IMR-90 (cell line): ENCODE results near the gene SELENOT. TPM values are rescaled to one million over a fixed set of nuclear protein-coding genes. Genes with fewer than 3 reads are reported as not detected.
A peak's percentile ranks its signal among the peaks of the same experiment; 100 is the strongest.

Experiments used
- ATAC-seq: fragments of 200-7000 bp; cut with Tn5 transposase; 2 replicates; pipeline ENCODE4 v1.9.1; 2020; ENCODE audit warnings: low read depth, mild to moderate bottlenecking, moderate library complexity
- BruUV-seq: library from RNA; stranded (reverse); fragments of 400-500 nt; replicated peaks from 2 replicates; lab custom pipeline; 2021; lab: Mats Ljungman, UMichigan
- CTCF ChIA-PET: fragments of 300-600 bp; formaldehyde crosslinking; extraction: SDS; loops from one replicate; lab custom pipeline; 2021; ENCODE audit warnings: antibody characterized with exemption; lab: Yijun Ruan, JAX
- POLR2A ChIA-PET: fragments of 300-600 bp; sonication (Branson Sonifier 250); formaldehyde crosslinking; loops from one replicate; lab custom pipeline; 2022; ENCODE audit warnings: antibody characterized with exemption; ENCODE audit not compliant: unreplicated experiment; lab: Charles Lee
- DNase-seq: peaks from one replicate; pipeline ENCODE4 v3.0.0; 2013
- H2AFZ ChIP-seq: replicated peaks from 2 replicates; pipeline ENCODE3; 2013; ENCODE audit warnings: low read length, mild to moderate bottlenecking; ENCODE audit not compliant: poor library complexity
- H2AK5ac ChIP-seq: 2 replicates; pipeline ENCODE4 v1.6.1; 2013; ENCODE audit warnings: low read depth, low read length, inconsistent platforms
- H2AK9ac ChIP-seq: replicated peaks from 2 replicates; pipeline ENCODE3; 2013; ENCODE audit warnings: mild to moderate bottlenecking, low read depth, low read length, moderate library complexity; ENCODE audit not compliant: poor library complexity
- H2BK120ac ChIP-seq: 2 replicates; pipeline ENCODE4 v1.6.1; 2013; ENCODE audit warnings: low read depth, low read length, inconsistent platforms
- H2BK15ac ChIP-seq: 3 replicates; pipeline ENCODE4 v1.6.1; 2013; ENCODE audit warnings: low read depth, low read length, inconsistent platforms
- H2BK20ac ChIP-seq: 2 replicates; pipeline ENCODE4 v1.6.1; 2013; ENCODE audit warnings: low read depth, mild to moderate bottlenecking, inconsistent platforms, low read length, moderate library complexity
- H2BK5ac ChIP-seq: 2 replicates; pipeline ENCODE4 v1.6.1; 2013; ENCODE audit warnings: mild to moderate bottlenecking, low read depth, low read length, inconsistent platforms; ENCODE audit not compliant: poor library complexity, severe bottlenecking
- H3K14ac ChIP-seq: replicated peaks from 2 replicates; pipeline ENCODE4 v1.6.1; 2013; ENCODE audit warnings: low read depth, low read length, inconsistent platforms
- H3K18ac ChIP-seq: 2 replicates; pipeline ENCODE4 v1.6.1; 2013; ENCODE audit warnings: low read depth, low read length, control low read depth
- H3K23ac ChIP-seq: 2 replicates; pipeline ENCODE4 v1.6.1; 2013; ENCODE audit warnings: low read depth, low read length, inconsistent platforms
- H3K27ac ChIP-seq: 2 replicates; pipeline ENCODE4 v1.5.1; 2013; ENCODE audit warnings: mild to moderate bottlenecking, control low read depth, low read length; ENCODE audit not compliant: insufficient read depth
- H3K27me3 ChIP-seq: 2 replicates; pipeline ENCODE4 v1.6.1; 2013; ENCODE audit warnings: low read length; ENCODE audit not compliant: control insufficient read depth, insufficient read depth
- H3K36me3 ChIP-seq: 2 replicates; pipeline ENCODE4 v1.6.1; 2013; ENCODE audit warnings: low read length, mixed read lengths; ENCODE audit not compliant: control insufficient read depth, insufficient read depth
- H3K4ac ChIP-seq: 2 replicates; pipeline ENCODE4 v1.6.1; 2013; ENCODE audit warnings: low read depth, low read length, inconsistent platforms
- H3K4me1 ChIP-seq: 2 replicates; pipeline ENCODE4 v1.6.1; 2013; ENCODE audit warnings: low read length, mixed read lengths; ENCODE audit not compliant: control insufficient read depth, insufficient read depth
- H3K4me2 ChIP-seq: 2 replicates; pipeline ENCODE4 v1.6.1; 2013; ENCODE audit warnings: low read depth, mild to moderate bottlenecking, control low read depth, low read length, moderate library complexity
- H3K4me3 ChIP-seq: 2 replicates; pipeline ENCODE4 v1.5.1; 2013; ENCODE audit warnings: low read depth, mild to moderate bottlenecking, control low read depth, low read length, moderate library complexity; ENCODE audit not compliant: insufficient read depth
- H3K56ac ChIP-seq: 2 replicates; pipeline ENCODE4 v1.6.1; 2013; ENCODE audit warnings: low read length, inconsistent platforms; ENCODE audit not compliant: insufficient read depth; ENCODE audit errors: extremely low read depth
- H3K79me1 ChIP-seq, 2 experiments: 2 replicates each; pipeline ENCODE4 v1.6.1; 2013; ENCODE audit warnings: low read length in 2 of 2, inconsistent platforms in 1 of 2, low read depth in 1 of 2
- H3K9ac ChIP-seq: 2 replicates; pipeline ENCODE4 v1.6.1; 2013; ENCODE audit warnings: low read depth, low read length, control low read depth
- H3K9me1 ChIP-seq: 2 replicates; pipeline ENCODE4 v1.6.1; 2013; ENCODE audit warnings: low read length, inconsistent platforms; ENCODE audit not compliant: insufficient read depth
- H3K9me3 ChIP-seq: 2 replicates; pipeline ENCODE4 v1.6.1; 2013; ENCODE audit warnings: low read length; ENCODE audit not compliant: control insufficient read depth, insufficient read depth
- H4K20me1 ChIP-seq: 2 replicates; pipeline ENCODE4 v1.6.1; 2013; ENCODE audit warnings: low read length, inconsistent platforms; ENCODE audit not compliant: insufficient read depth
- H4K5ac ChIP-seq: 2 replicates; pipeline ENCODE4 v1.6.1; 2013; ENCODE audit warnings: mild to moderate bottlenecking, low read depth, low read length, control low read depth
- H4K8ac ChIP-seq, 2 experiments: 2 replicates each; pipeline ENCODE4 v1.6.1; 2013; ENCODE audit warnings: low read depth in 2 of 2, low read length in 2 of 2, control low read depth in 1 of 2, inconsistent platforms in 1 of 2
- H4K91ac ChIP-seq: 2 replicates; pipeline ENCODE4 v1.6.1; 2013; ENCODE audit warnings: low read depth, low read length, inconsistent platforms; ENCODE audit not compliant: insufficient read depth
- BHLHE40 ChIP-seq: fragments of 150-350 bp; IDR thresholded peaks from 2 replicates; pipeline ENCODE4 v1.6.1; 2016; ENCODE audit warnings: mild to moderate bottlenecking, low read depth, low read length
- ELK1 ChIP-seq: fragments of 150-350 bp; IDR thresholded peaks from 2 replicates; pipeline ENCODE4 v1.6.1; 2016; ENCODE audit warnings: low read depth, mild to moderate bottlenecking, low read length, moderate library complexity, borderline replicate concordance
- FOS ChIP-seq: fragments of 150-350 bp; IDR thresholded peaks from 2 replicates; pipeline ENCODE4 v1.6.1; 2016; ENCODE audit warnings: low read depth, low read length
- NFE2L2 ChIP-seq: fragments of 150-350 bp; IDR thresholded peaks from 2 replicates; pipeline ENCODE4 v1.6.1; 2016; ENCODE audit warnings: low read depth, mild to moderate bottlenecking, low read length
- RAD21 ChIP-seq: IDR thresholded peaks from 2 replicates; pipeline ENCODE4 v1.6.1; 2012; ENCODE audit warnings: low read length, improper control_type of control experiment
- RFX5 ChIP-seq: IDR thresholded peaks from 2 replicates; pipeline ENCODE4 v1.8.0; 2012; ENCODE audit warnings: low read depth, mild to moderate bottlenecking, low read length, moderate library complexity
- USF2 ChIP-seq: fragments of 150-350 bp; IDR thresholded peaks from 2 replicates; pipeline ENCODE4 v1.6.1; 2017; ENCODE audit warnings: mild to moderate bottlenecking, antibody characterized with exemption, low read length, low read depth
- WGBS, 2 experiments: methylation state at CpG; one replicate each; pipeline versions ENCODE4 v1.1.5 to v1.1.7; 2013; ENCODE audit warnings: missing lambda C conversion rate in 2 of 2; ENCODE audit not compliant: insufficient read length in 1 of 2; ENCODE audit errors: extremely low coverage in 2 of 2; 5-methylcytosine and 5-hydroxymethylcytosine counted together
- dilution Hi-C: fragments of 300-500 bp; cut with HindIII; formaldehyde crosslinking; loops from one replicate; pipeline ENCODE4 v1.14.3; 2018; ENCODE audit warnings: low sequenced_read_pairs; ENCODE audit not compliant: unreplicated experiment
- in situ Hi-C: fragments of 300-500 bp; cut with MboI; formaldehyde crosslinking; loops from 3 replicates; pipeline ENCODE4 v1.14.3; 2019; ENCODE audit warnings: low sequenced_read_pairs, inconsistent platforms, mixed read lengths
- intact Hi-C: fragments of 100-400 bp; cut with micrococcal nuclease; formaldehyde crosslinking; loops from 2 replicates; pipeline ENCODE4 v1.10.0; 2022
- polyA plus RNA-seq, 3 experiments: library from polyadenylated mRNA; depleted of rRNA; stranded (reverse); fragments of >200 nt; gene quantifications; 2 replicates each; pipeline ENCODE4 v1.2.3, GENCODE V29; 2012; ENCODE audit warnings: low replicate concordance in 1 of 3
- total RNA-seq: library from RNA; depleted of rRNA; stranded (reverse); fragments of >200 nt; gene quantifications from 2 replicates; pipeline ENCODE4 v1.2.3, GENCODE V29; 2012

SELENOT gene
- total and polyA plus RNA-seq, 2 of the 4 experiments (the other 2 are of a cell fraction) = 365 to 415 TPM

DNA sequence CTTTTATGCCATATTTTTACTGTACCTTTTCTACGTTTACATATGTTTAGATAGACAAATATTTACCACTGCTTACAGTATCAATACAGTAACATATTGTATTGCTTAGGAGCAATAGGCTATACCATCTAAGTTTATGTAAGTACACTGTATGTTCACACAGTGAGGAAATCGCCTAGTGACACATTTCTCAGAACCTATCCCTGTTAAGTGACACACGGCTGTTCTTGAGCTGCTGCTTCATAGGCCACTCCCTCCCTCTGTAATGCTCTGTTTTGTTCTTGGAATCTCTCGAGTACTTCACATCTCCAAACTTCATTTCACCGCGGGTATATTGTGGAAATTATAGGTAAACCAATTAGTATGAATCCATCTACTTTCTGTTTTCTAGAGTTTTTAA is 13.4 kb upstream of the SELENOT start:
- no peak overlapping the region for H3K14ac ChIP-seq
- H2BK20ac ChIP-seq = no peak overlapping the region
- no peak overlapping the region for H3K27ac ChIP-seq
- no peak overlapping the region for H2AK5ac ChIP-seq
- BruUV-seq = no TSS peak
- H4K8ac ChIP-seq = no peak overlapping the region
- H4K91ac ChIP-seq = no peak overlapping the region
- H3K4me2 ChIP-seq = no peak overlapping the region
- H3K27me3 ChIP-seq = no peaks in the 10 kb centered on the region
- H3K9me3 ChIP-seq = no peaks in the 10 kb centered on the region
- H3K18ac ChIP-seq = no peak overlapping the region
- no peaks in the 10 kb centered on the region for H4K20me1 ChIP-seq
- H3K56ac ChIP-seq = no peak overlapping the region
- peaks cover 10 to 25% of the 10 kb centered on the region in 2 experiments; a peak in 2 of 4 replicates for H3K79me1 ChIP-seq
- in situ Hi-C loops = no loop called here
- no peak overlapping the region for H4K5ac ChIP-seq
- H3K9ac ChIP-seq = no peak overlapping the region
- ATAC-seq = peak; percentile 50
- H3K36me3 ChIP-seq = peaks cover 9% of the 10 kb centered on the region
- no peak overlapping the region for H2AK9ac ChIP-seq
- H2BK120ac ChIP-seq = no peak overlapping the region
- H3K4me3 ChIP-seq = no peak overlapping the region
- 0 out of 2 replicates have a peak, but pooled peaks cover 2% of the 10 kb centered on the region for H3K4me1 ChIP-seq
- H2BK5ac ChIP-seq = no peak overlapping the region
- TF ChIP-seq RAD21 = no peak
- TF ChIP-seq BHLHE40 = no peak
- TF ChIP-seq NFE2L2 = no peak
- TF ChIP-seq USF2 = no peak
- peak; percentile 80 for TF ChIP-seq RFX5
- TF ChIP-seq FOS = no peak
- TF ChIP-seq ELK1 = no peak
- CTCF ChIA-PET = interaction anchor here (0.6 kb wide), 1 partner anchor 9 kb away, joined by 13 read pairs; no protein-coding TSS in a partner anchor
- dilution Hi-C loops = no loop called here
- H3K4ac ChIP-seq = no peak overlapping the region
- 0 out of 2 replicates have a peak, but pooled peaks cover 2% of the 10 kb centered on the region for H3K9me1 ChIP-seq
- no CpG with 5 or more reads among the region's 6 CpGs for WGBS, 2 experiments
- no peak overlapping the region for H2AFZ ChIP-seq
- POLR2A ChIA-PET = no interaction called here
- intact Hi-C loops = loop anchor here (2.0 kb wide), 1 partner anchor 275 kb away; no protein-coding TSS in a partner anchor
- DNase-seq = peak; percentile 32
- H3K23ac ChIP-seq = no peak overlapping the region
- no peak overlapping the region for H2BK15ac ChIP-seq
